Measurements from ENCODE around the gene TMEM108. TPM values are rescaled to one million over a fixed set of nuclear protein-coding genes. Genes with fewer than 3 reads are reported as not detected.

The TMEM108 gene
- total and polyA plus RNA-seq, 2 of the 4 experiments (the other 2 are of a cell fraction): 0.18 to 2.2 TPM

- POLR2A ChIA-PET (ENCODE audit: unreplicated experiment): no interaction called here
- WGBS, 2 experiments (ENCODE audit: extremely low coverage in 2 of 2, insufficient read length in 1 of 2): no CpG with 5 or more reads among the region's 1 CpG
- H4K91ac ChIP-seq (ENCODE audit: insufficient read depth, low read depth, low read length): no peak overlapping the region
- no peak overlapping the region for H2AFZ ChIP-seq (replicated peaks; ENCODE audit: low read length, poor library complexity)
- intact Hi-C loops (cut with micrococcal nuclease): no loop called here
- TF ChIP-seq MAFK (IDR thresholded peaks at IDR 0.05; ENCODE audit: low read depth, low read length): no peak
- TF ChIP-seq MXI1 (IDR thresholded peaks at IDR 0.05; ENCODE audit: borderline replicate concordance, low read depth, low read length): no peak
- TF ChIP-seq SMC3 (IDR thresholded peaks at IDR 0.05; ENCODE audit: low read depth, low read length): no peak
- TF ChIP-seq, protein P1, sequence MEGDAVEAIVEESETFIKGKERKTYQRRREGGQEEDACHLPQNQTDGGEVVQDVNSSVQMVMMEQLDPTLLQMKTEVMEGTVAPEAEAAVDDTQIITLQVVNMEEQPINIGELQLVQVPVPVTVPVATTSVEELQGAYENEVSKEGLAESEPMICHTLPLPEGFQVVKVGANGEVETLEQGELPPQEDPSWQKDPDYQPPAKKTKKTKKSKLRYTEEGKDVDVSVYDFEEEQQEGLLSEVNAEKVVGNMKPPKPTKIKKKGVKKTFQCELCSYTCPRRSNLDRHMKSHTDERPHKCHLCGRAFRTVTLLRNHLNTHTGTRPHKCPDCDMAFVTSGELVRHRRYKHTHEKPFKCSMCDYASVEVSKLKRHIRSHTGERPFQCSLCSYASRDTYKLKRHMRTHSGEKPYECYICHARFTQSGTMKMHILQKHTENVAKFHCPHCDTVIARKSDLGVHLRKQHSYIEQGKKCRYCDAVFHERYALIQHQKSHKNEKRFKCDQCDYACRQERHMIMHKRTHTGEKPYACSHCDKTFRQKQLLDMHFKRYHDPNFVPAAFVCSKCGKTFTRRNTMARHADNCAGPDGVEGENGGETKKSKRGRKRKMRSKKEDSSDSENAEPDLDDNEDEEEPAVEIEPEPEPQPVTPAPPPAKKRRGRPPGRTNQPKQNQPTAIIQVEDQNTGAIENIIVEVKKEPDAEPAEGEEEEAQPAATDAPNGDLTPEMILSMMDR (conservative IDR thresholded peaks at IDR 0.05; ENCODE audit: low read depth, low read length): no peak
- no peak for TF ChIP-seq BHLHE40 (IDR thresholded peaks at IDR 0.05; ENCODE audit: low read depth, low read length)
- no peak for TF ChIP-seq RAD21 (IDR thresholded peaks at IDR 0.05; ENCODE audit: low read length)
- TF ChIP-seq POLR2A (IDR thresholded peaks at IDR 0.05; ENCODE audit: low read depth, low read length): no peak
- TF ChIP-seq, protein P2, sequence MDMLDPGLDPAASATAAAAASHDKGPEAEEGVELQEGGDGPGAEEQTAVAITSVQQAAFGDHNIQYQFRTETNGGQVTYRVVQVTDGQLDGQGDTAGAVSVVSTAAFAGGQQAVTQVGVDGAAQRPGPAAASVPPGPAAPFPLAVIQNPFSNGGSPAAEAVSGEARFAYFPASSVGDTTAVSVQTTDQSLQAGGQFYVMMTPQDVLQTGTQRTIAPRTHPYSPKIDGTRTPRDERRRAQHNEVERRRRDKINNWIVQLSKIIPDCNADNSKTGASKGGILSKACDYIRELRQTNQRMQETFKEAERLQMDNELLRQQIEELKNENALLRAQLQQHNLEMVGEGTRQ (IDR thresholded peaks at IDR 0.05; ENCODE audit: low read depth, low read length): no peak
- TF ChIP-seq CHD1 (IDR thresholded peaks at IDR 0.05; ENCODE audit: low read depth, low read length): no peak
- TF ChIP-seq FOS (IDR thresholded peaks at IDR 0.05; ENCODE audit: low read depth, low read length): no peak
- no peak for TF ChIP-seq MAZ (IDR thresholded peaks at IDR 0.05; ENCODE audit: borderline replicate concordance, low read depth, low read length)
- no peak for TF ChIP-seq NFE2L2 (IDR thresholded peaks at IDR 0.05; ENCODE audit: low read depth, low read length)
- no peak for TF ChIP-seq CEBPB (IDR thresholded peaks at IDR 0.05; ENCODE audit: low read depth, low read length)
- TF ChIP-seq, protein P3, sequence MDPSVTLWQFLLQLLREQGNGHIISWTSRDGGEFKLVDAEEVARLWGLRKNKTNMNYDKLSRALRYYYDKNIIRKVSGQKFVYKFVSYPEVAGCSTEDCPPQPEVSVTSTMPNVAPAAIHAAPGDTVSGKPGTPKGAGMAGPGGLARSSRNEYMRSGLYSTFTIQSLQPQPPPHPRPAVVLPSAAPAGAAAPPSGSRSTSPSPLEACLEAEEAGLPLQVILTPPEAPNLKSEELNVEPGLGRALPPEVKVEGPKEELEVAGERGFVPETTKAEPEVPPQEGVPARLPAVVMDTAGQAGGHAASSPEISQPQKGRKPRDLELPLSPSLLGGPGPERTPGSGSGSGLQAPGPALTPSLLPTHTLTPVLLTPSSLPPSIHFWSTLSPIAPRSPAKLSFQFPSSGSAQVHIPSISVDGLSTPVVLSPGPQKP (IDR thresholded peaks at IDR 0.05; ENCODE audit: borderline replicate concordance, low read depth, low read length): no peak
- no peaks in the 10 kb centered on the region for H3K4me1 ChIP-seq (ENCODE audit: control insufficient read depth, insufficient read depth, low read length)
- dilution Hi-C loops (cut with HindIII; ENCODE audit: low sequenced_read_pairs, unreplicated experiment): no loop called here
- H3K9ac ChIP-seq (ENCODE audit: low read depth, low read length): no peak overlapping the region
- CTCF ChIA-PET: no interaction called here
- no peak overlapping the region for H3K4ac ChIP-seq (ENCODE audit: low read depth, low read length)
- no peak overlapping the region for H3K56ac ChIP-seq (ENCODE audit: extremely low read depth, insufficient read depth, low read length)
- no peak overlapping the region for H3K27ac ChIP-seq (ENCODE audit: insufficient read depth, low read length)
- no peak overlapping the region for H3K4me2 ChIP-seq (ENCODE audit: low read depth, low read length)
- H3K23ac ChIP-seq (ENCODE audit: low read depth, low read length): no peak overlapping the region
- no peak overlapping the region for H3K4me3 ChIP-seq (ENCODE audit: insufficient read depth, low read depth, low read length)
- no peaks in the 10 kb centered on the region for H3K9me1 ChIP-seq (ENCODE audit: insufficient read depth, low read length)
- no peak overlapping the region for H4K5ac ChIP-seq (ENCODE audit: low read depth, low read length)
- H4K20me1 ChIP-seq (ENCODE audit: insufficient read depth, low read length): no peaks in the 10 kb centered on the region
- no peak overlapping the region for H3K18ac ChIP-seq (ENCODE audit: low read depth, low read length)
- H2BK20ac ChIP-seq (ENCODE audit: low read depth, low read length): no peak overlapping the region
- H3K9me3 ChIP-seq (ENCODE audit: control insufficient read depth, insufficient read depth, low read length): no peaks in the 10 kb centered on the region
- H3K79me1 ChIP-seq (ENCODE audit: low read depth in 1 of 2, low read length in 2 of 2): no peaks in the 10 kb centered on the region
- H2AK9ac ChIP-seq (replicated peaks; ENCODE audit: low read depth, low read length, poor library complexity): no peak overlapping the region
- DNase-seq (no peak), ATAC-seq (ENCODE audit: low read depth) (no peak)
- H3K36me3 ChIP-seq (ENCODE audit: control insufficient read depth, insufficient read depth, low read length): no peaks in the 10 kb centered on the region
- no peak overlapping the region for H2BK5ac ChIP-seq (ENCODE audit: low read depth, low read length, poor library complexity, severe bottlenecking)
- H3K14ac ChIP-seq (replicated peaks; ENCODE audit: low read depth, low read length): no peak overlapping the region
- in situ Hi-C loops (cut with MboI; ENCODE audit: low sequenced_read_pairs): no loop called here
- no peak overlapping the region for H4K8ac ChIP-seq (ENCODE audit: low read depth in 2 of 2, low read length in 2 of 2)
- no TSS peak for BruUV-seq (replicated peaks)
- no peaks in the 10 kb centered on the region for H3K27me3 ChIP-seq (ENCODE audit: control insufficient read depth, insufficient read depth, low read length)
- no peak overlapping the region for H2BK15ac ChIP-seq (ENCODE audit: low read depth, low read length)
- H2BK120ac ChIP-seq (ENCODE audit: low read depth, low read length): no peak overlapping the region
- no peak overlapping the region for H2AK5ac ChIP-seq (ENCODE audit: low read depth, low read length)
Observed at GRCh38 chr3:133023362-133023761, 14.8 kb upstream of the TMEM108 start.
